22Rv1 (cell line): ENCODE data around the gene CFAP61.

Source experiments
- ZFX ChIP-seq: fragments of 450-650 bp; IDR thresholded peaks from 2 replicates; pipeline ENCODE4 v1.6.1; 2017; ENCODE audit warnings: antibody characterized with exemption, borderline replicate concordance
- TF ChIP-seq, protein P1 (sequence below): fragments of 450-650 bp; IDR thresholded peaks from 2 replicates; pipeline ENCODE4 v1.5.1; 2017; ENCODE audit warnings: mild to moderate bottlenecking

DNA sequence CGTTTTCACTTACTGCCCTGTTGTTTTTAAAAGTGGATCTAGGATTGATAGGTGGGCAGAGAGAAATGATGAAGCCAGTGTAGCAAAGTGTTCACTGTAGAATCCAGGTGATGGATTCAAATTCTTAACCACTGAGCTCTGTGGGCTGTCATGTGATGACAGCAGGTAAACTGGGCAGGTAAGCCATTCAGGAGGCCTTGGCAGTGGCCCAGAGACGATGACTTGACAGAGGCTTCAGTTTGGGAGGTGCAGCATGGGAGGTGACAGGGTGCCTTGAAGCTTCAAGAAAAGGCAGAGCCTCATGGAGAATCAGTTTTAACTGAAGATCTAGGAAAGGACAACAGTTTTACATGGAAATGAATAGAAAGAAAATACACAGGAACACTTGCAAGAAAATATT, 33.2 kb upstream of the CFAP61 start:
- TF ChIP-seq, protein P1, sequence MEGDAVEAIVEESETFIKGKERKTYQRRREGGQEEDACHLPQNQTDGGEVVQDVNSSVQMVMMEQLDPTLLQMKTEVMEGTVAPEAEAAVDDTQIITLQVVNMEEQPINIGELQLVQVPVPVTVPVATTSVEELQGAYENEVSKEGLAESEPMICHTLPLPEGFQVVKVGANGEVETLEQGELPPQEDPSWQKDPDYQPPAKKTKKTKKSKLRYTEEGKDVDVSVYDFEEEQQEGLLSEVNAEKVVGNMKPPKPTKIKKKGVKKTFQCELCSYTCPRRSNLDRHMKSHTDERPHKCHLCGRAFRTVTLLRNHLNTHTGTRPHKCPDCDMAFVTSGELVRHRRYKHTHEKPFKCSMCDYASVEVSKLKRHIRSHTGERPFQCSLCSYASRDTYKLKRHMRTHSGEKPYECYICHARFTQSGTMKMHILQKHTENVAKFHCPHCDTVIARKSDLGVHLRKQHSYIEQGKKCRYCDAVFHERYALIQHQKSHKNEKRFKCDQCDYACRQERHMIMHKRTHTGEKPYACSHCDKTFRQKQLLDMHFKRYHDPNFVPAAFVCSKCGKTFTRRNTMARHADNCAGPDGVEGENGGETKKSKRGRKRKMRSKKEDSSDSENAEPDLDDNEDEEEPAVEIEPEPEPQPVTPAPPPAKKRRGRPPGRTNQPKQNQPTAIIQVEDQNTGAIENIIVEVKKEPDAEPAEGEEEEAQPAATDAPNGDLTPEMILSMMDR: no peak
- TF ChIP-seq ZFX: no peak
